ENCODE results near the gene TOM1L2.

Gene TOM1L2

DNA sequence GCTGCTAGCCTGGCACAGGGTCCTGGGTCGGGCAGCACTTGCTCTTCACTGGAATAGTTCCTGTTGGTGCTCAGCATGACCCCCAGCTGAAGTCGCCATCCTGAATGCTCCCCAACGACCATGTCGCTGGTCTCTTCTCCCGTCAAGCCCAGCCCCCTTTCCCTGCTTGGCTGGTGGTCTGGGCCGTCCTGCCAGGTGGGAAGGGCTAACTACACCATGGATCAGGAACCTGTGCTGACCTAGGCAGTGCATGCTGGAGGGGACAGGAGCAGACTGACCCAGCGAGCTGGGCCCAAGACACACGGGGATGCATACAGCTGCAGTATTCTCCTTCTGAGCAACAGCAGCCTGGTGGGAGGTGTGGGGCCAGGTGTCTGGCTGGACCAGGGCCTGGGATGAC, 126.2 kb downstream of the TOM1L2 start:
- DNase-seq = no peak

DNA sequence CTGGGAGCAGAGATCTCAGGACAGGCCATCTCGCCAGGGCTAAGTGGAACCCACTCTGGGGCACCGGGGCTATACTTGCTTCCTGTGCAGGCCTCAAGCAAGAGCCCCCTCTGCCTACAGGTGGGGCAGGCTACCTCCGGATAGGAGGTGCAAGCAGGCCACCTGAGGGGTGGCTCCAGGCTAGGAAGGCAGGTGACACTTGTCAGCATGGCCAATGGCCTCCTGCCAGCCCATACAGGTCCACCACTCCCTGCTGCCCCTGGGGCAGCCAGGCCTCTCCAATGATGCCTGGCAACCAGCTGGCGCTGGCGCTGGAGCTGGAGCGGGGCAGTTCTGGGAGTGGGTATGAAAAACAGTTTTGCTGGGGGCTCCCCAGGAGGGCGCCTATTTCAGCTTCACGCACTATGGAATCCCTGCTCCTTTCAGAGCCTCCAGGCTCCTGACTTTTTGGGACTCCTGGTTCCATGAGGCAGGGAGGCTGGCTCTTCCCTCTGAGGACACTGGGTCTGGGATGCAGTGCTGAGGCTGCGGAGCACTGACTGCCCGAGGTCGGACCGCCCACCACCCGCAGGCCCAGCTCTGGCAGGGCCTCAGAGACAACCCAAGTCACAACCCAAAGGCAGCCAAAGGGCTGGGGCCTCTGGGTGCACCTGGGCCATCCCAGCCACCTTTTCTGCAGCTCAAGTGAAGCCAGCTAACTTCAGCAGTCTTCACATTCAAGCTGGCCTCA, 127.0 kb downstream of the TOM1L2 start:
- DNase-seq = no peak

DNA sequence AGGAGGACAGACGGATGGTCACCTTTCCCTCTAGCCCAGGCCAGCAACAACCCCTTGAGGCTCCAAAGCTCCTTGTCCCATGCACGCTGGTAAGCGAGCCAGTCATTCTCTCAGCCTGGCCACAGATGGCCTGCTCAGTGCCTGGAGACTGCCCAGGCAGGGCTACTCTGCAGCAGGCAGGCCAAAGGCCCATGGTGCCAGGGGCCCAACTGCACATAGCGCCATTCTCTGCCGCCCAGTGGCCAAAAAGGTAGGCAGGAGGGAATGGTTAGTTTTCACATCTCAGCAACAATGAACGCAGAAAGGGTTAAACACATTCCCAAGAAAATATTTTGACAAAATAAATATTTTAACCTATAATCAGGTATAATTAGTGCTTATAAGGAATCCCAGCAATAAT, 127.7 kb downstream of the TOM1L2 start:
- no peak for DNase-seq

DNA sequence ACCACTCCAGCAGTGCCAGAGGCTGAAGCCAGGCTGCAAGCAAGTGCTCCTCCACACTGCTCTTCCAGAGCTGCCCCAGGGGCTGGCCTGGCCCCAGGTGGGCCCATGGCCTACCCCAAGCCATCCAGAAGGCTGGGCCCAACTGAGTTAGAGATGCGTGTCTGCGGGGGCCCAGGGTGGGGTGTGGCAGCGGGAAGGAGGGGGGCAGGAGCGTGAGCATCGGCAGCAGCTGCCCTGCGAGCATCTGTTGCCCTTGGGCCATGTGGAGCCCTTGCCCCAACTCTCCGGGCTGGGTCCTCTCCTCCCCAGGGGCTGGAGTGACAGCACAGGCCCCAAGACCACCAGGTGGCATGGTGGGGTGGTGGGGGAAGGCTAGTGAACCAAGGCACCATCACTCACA, 128.1 kb downstream of the TOM1L2 start:
- no peak for DNase-seq

DNA sequence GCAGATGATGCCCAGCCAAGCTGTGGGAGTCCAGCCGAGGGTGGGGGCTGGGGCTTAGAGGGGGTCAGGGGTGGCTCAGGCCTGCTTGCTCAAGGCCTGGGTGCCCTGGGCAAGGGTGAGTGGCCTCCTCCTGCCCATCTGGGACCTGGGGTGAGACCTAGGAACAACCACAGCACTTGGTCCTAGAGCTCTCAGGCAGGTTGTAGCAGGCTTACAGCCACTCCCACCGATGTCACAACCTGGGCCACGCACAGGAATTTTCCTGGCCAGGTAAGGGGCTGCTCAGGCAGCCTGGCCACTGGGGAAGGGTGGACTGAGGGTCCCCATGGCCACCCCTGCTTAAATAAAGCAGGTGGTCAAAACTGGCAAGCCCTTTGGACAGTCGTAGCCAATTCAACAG, 129.1 kb downstream of the TOM1L2 start:
- no peak for DNase-seq

DNA sequence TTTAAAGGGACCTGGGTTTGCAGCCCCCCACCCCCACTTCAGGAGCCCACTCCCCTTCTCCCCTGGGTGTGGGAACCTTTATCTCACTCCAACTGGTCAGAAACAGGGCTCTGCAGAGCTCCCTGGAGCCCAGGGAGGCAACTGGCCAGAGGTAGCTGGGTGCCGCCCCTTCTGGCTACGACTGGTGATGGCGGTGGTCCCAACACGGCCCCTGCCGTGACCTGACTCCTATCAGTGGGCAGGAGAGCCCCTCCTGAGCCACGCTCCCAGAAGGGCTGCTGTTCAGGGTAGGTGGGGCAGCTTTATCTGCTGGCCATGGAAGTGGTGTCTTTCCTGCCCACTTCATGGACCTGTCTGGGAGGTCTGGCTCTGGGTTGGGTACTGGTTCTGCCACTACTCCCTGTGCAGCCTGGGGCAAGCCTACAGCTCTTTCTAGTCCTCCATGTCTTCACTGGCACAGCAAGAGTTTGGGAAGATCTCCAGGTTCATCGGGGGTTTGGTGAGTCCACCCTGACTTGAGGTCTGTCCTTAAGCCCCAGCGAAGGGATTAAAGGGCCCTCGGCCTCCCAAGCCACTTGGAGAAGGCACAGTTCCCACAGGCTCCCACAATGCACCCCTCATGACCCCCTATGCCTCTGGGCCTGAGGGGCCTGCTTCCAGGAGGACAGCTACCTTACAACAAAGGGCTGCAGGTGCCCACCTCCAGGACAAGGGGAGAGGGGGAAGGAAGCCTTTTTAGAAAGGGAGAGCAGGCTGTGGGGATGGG, 129.9 kb downstream of the TOM1L2 start:
- DNase-seq = no peak

DNA sequence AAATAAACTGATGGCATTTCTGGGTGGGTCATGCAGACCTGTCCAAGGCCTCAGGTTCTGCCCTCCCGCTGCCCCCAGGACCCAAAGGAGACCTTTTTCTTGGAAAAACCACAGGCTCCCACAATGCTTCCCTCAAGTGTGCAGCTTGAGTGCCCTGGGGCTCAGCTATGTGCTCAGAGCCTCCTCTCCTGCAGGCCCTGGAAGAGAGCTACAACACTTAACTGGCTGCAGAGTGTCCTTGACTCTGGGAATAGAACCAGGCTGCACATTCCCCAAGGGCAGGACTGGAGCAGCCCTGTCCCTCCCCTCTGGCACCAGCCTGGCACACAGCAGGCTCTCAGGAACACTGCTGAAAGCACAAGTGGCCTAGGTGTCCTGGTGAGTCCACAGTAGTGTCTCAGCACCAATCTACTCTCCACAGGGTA, 130.6 kb downstream of the TOM1L2 start:
- DNase-seq = no peak

DNA sequence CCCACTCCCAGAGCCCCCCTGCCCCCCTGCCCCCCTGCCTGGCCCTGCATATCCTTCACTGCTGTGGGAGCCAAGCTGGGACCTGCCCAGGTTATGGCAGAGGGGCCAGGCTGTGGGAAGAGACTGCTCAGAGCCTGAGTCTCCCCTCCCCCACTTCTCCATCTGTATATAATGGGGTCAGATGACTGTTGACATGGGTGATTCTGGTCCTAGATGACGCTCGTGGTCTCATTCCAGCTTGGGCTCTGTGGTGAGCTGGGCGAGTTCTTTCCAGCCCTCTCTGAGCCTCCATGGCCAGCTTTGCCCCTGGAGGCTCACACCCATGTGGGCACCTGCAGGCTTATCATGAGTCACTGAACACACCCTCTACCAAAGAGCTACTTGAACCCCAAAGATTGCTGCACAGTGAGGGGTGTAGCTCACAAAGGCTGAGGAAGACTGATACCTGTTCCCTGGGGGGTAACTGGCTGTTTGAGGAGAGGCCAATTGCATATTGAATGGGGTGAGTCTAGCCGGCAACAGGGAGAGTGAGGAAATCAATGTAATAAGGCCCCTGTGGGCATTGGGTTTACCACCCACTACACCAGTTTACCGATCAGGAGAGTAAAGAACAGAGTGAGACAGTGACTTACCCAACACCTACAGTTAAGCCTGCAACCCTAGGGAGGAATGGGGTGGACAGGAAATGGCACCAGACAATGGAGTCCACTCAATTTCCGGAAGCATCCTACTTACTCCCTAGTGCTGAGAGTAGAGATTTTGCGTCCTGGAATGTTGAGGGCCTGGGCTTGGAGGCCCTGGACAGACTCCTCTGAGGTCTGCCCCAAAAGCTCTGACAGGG, 131.2 kb downstream of the TOM1L2 start:
- peak; percentile 27 for DNase-seq

DNA sequence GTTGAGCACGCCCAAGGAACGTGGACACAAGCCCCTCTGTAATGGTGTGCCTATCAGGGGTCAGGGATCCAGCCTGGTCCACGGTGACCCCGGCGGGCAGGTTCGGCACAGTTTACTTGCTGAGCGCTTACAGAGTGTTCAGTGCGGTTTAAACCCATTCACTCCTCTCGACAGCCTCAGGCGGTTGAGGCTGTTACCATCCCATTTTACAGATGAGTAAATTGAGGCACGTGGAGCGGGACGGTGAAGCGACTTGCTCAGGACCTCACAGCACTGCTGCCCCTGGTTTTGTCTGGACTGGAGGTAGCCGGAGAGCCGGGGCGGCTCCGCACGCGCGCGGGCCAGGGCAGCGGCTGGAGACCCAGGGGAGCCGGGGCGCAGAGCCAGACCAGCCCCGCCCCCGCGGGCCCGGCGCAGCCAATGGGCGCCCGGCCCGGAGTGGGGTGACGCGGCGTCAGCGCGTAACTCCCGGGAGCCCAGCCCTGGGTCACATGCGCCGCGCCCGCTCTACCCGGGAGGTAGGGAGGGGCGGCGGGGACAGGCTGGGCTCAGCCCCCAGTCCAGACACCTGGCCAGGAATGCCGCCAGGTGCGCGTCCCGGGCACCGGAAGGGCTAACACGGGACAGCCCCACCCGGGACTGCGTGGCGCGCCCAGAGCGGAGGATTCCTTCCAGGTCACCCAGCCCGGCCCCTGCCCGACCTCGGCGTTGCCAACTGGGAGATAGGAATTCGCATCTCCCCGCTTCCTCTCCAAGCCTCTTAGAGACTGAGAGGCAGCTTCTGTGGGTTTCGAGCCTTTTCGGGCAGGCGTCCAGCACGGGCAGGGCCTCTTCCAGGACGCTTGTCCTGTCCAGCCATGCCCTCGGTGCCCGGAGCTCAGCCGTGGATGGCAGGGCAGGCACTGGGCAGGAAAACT, 132.2 kb downstream of the TOM1L2 start:
- peak; percentile 83 for DNase-seq

DNA sequence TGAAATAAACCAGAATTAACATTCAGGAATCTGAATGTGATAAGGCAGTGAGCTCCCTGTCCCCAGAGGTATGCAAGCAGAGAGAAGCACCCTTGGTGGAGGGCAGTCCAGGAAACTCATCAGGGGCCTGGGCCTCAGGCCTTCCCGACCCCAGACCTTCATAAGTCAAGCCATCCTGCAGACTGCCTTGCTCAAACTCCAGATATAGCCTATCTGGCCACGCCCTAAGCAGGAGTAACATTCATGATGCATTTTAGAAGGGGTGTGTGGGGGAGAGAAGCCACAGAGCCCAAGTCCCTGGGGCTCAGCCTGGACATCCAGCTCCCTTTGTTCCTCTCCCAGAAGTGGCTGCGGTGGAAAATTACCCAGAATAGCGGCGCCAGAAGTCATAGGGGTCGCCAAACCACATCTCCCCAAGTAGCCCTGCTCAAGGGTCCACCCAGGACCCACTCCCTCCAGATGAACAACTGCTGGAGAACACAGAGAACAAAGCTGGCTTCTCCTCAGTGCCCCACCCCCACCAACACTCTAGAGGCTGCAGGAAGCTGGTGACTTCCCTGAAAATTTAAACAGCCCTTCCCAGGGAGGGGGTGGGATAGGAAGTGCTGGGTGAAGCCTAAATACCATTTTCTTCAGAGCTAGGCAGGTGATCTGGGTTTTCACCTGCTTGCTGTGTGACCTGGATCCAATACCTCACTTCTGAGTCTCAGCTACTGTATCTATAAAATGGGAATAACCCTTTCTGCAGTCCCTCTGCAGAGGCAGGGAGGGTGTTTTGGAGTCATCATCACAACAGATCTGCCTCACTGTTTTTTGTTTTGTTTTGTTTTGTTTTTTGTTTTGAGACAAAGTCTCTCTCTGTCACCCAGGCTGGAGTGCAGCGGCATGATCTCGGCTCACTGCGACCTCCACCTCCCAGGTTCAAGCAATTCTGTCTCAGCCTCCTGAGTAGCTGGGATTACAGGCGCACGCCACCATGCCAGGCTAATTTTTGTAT, 133.9 kb downstream of the TOM1L2 start:
- DNase-seq = peak; percentile 45

DNA sequence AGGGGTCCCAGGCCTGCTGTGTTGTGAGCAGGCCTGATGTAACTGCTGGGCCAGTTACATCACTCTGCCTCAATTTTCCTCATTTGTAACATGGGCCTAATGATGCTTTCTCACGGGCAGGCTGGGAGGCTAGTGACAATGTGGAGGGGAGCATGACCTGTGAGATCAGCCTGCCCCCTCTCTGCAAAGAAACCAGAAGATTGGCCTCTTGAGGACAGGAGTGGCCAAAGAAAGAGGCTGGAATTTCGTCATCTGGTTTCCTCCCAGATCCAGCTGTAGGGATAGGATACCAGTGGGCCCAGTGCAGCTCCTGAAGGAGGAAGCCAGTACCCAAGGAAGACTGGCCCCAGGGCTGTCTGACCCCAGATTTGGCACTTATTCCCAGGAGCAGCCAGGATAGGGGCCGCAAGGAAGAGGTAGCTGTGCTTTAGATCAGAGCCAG, 134.8 kb downstream of the TOM1L2 start:
- DNase-seq = peak; percentile 74

DNA sequence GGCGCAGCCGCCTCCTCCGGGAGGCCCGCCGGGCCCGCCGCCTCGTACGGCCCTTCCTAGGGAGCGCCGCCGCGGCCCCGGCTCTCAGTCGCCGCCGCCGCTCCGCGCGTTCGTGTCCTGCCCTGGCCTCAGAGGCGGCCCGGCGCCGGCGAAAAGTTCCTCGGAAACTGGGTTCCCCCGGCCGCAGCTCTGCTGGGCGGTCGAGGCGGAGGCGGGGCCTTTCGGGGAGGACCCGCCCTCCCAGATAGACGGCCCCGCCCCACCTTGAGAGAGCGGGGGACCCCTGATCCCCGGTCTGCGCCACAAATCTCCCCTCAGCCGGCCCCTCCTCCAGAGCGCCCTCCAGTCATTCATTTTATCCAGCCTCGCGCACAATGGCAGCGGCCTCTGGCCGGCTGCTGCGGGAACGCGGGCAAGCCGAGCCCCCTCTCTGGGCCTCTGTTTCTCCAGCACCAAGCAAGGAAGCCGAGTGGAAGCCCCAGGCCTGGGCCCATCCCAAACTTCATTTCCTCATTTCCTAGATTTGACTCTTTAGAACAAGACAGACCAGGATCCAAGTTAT, 135.3 kb downstream of the TOM1L2 start, which contains the start of gene SREBF1:
SREBF1 (minus strand) TSS at position 169 of the 562 bp plus-strand sequence. CDS start 169 bp downstream, outside the sequence.
- peak; percentile 70 for DNase-seq

DNA sequence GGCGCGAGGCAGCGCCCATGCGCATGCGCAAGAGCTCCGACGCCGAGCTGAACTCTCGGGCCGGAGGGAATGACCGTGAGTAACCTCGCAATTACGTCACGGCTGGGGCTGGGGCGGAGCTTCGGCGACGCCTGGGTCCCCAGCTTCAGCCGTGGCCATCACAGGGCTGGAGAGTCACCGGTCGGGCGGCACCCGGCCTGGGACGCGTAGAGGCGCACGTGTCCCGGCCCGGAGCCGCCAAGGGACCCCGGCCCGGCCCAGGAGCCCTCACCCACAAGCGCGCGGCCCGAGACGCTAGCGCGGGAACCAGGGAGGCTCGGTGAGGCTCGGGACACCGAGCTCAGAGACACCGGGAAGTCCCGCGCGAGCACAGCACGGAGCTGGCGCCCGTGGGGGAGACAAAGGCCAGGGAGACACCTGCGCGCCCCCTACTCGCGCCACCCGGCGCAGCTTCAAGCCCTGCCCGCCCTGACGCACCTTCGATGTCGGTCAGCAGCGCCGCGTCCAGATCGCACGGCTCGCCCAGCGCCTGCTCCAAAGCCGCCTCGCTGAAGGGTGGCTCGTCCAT, 135.9 kb downstream of the TOM1L2 start:
- DNase-seq = peak; percentile 94

DNA sequence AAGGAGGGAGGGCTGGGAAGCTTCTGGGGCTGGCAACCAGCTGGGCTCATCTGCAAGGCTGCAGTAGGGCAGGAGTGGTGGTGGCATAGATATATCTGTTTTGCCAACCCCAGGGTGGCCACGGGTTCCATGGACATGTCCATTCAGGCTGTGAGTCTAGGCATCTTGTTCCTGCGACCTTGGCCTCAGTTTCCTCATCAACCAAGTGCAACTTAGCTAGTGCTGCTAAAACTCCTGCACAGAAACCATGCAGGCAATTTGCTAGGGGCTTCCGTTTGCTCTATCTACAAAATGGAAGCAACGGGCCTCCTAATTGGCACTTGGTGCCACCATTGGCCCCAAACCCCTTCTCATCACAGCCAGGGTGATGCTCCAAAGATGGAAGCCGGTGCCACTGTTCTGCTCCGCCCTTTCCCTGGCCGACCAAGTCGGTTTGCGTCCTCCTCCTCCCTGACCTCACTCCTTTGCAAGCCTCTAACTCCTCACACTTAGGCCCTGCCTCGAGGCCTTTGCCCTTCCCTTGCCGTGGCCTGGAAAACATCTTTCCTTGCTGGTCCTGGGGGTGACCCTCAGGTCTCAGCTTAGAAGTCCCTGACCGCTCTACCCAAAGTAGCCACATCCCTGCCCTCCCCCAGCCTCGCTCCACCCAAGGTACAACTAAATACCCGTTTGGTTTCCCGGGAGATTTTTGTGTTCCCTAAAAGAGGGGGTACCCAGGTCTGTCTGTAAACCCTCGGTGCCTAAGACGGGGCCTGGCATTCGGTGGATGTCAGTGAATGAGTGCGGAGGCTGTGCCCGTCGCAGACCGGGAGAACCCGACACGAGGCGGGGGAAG, 136.6 kb downstream of the TOM1L2 start:
- no peak for DNase-seq

DNA sequence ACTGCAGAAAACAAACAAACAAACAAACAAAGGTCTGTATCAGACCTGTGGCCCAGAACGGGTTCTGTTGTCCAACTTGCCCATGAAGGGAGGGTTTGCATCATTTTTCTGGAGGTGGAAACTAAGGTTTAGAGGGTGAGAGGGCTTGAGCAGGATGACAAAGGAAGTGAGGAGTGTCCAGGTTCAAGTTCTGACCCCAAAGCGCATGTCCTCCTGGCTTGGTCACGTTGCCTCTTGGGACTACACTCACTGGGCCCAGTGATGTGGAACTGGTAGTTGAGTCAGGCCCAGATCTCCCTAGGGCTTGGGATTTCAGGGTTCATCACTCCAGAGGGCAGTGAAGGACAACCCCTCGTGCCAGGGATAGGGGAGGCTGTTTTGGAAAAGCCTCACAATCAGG, 137.2 kb downstream of the TOM1L2 start:
- DNase-seq = no peak

DNA sequence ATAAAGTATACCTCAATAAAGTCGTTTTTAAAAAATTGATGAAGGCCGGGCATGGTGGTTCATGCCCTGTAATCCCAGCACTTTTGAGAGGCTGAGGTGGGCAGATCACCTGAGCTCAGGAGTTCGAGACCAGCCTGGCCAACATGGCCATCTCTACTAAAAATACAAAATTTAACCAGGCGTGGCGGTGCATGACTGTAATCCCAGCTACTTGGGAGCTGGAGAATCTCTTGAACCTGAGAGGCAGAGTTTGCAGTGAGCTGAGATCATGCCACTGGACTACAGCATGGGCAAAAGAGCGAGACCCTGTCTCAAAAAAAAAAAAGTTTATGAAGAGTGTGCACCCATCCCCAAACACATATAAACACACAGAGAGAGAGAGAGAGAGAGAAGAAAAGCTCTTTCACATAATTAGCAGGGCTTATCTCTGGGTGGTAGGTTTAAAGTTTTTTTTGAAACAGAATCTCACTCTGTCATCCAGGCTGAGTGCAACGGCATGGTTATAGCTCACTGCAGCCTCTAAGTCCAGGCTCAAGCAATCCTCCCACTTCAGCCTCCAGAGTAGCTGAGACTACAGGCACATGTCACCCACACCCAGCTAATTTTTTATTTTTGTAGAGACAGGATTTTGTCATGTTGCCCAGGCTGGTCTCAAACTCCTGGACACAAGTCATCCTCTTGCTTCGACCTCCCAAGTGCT, 138.4 kb downstream of the TOM1L2 start:
- DNase-seq = no peak

DNA sequence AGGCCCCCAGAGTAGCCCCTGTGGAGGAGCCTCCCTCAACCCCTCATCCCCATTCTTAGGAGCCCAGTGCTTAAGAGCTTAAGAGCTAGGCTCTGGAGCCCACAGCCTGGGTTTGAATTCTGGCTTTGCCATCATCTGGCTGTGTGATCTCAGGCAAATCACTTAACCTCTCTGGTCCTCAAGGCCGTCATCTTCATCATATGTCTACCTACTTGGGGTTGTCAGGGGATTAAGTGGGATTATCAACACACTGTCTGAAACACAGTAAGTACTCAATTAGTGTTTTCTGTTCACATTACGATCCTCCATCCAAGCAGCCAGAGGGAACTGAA, 140.2 kb downstream of the TOM1L2 start:
- DNase-seq = no peak
